ENCODE results near the gene KCNJ1.

DNA sequence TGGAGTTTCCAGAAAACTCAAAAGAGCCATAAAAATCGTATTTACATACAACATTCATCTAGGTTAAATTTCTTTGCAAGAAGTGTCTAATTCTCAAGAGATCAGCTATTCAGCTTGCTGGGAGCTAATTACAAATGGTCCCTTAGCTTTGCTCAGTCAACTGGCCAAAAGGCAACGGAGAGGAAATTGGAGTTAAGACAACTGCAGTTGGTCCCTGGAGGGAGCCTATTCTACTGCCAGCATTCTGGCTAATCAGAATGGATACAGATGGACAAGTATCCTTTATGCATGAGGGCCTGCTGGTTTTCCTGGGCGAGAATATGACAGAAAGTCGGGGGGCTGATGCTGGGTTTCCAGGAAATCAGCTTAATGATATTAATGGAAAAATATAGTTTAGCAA, 45.5 kb downstream of the KCNJ1 start:
- no peak for TF ChIP-seq POLR2A (IDR thresholded peaks at IDR 0.05)
- TF ChIP-seq, protein P1, sequence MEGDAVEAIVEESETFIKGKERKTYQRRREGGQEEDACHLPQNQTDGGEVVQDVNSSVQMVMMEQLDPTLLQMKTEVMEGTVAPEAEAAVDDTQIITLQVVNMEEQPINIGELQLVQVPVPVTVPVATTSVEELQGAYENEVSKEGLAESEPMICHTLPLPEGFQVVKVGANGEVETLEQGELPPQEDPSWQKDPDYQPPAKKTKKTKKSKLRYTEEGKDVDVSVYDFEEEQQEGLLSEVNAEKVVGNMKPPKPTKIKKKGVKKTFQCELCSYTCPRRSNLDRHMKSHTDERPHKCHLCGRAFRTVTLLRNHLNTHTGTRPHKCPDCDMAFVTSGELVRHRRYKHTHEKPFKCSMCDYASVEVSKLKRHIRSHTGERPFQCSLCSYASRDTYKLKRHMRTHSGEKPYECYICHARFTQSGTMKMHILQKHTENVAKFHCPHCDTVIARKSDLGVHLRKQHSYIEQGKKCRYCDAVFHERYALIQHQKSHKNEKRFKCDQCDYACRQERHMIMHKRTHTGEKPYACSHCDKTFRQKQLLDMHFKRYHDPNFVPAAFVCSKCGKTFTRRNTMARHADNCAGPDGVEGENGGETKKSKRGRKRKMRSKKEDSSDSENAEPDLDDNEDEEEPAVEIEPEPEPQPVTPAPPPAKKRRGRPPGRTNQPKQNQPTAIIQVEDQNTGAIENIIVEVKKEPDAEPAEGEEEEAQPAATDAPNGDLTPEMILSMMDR (IDR thresholded peaks at IDR 0.05), result no peak

Data from lower leg skin (tissue), 3 donors.